Stimulated activated CD8-positive, alpha-beta memory T cell treated with anti-CD3 and anti-CD28 coated beads, Interleukin-12 subunit alpha, Interleukin-12 subunit beta, amount 100 ng/mL, for 24 hours (primary cell): Measurements from ENCODE around the gene SMIM24.
"Not testable (repeated sequence)": the region's sequence is repeated elsewhere in the genome, so short reads cannot be mapped to it uniquely, and the experiment has no call there.

Experiments
- DNase-seq: peaks from one replicate; pipeline ENCODE4 v3.0.0-alpha.2; 2020; ENCODE audit errors: extremely low read depth

SMIM24 gene

DNA sequence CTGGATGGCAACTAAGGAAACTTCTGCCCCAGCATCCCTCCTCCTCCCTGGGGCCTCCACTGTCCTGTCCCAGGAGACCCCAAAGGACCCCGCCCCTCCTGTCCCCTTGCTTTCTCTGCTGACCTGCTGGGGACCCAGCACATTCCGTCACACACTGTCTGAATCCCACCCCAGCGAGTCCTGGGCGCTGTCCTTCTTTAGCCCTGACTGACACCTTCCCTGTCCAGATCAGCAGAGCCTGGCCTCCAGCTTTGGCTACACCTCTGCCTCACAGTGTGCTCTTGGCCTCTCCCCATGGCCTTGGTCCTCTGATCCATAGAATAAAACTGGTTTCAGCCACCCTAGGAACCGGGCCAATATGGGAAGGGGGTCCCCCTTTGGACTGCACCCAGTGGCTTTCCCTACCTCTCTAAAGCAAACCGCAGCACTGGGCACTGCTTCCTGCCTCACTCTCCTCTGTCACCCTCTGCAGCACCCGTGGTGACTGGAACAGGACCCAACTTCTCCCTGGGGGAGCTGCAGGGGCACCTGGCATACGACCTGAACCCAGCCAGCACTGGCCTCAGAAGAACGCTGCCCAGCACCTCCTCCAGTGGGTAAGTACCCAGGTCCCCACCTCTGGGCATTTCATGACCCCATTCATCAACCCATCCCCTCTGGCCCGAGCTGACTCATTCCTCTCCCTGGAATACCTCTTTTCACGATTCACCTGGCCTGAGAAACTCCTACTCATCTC is 46.4 kb downstream of the SMIM24 start:
- no peak for DNase-seq

DNA sequence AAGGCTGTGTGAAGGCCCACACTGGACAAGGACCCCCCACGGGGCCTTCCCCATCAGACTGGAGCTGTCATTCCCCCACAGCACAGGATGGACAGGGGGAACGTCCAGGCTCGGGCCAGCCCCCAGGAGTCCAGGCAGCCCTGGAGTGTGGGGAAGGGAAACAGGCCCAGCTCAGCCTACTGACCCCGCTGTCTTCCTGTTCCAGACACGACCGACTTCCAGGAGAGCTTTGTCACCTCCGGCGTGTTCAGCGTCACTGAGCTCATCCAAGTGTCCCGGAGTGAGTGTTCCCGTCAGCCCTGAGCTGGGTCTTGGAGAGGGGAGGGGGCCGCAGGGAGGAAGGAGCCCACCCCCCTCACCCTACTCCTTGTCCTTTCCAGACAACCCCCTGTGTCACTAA is 47.0 kb downstream of the SMIM24 start:
- DNase-seq, result no peak

DNA sequence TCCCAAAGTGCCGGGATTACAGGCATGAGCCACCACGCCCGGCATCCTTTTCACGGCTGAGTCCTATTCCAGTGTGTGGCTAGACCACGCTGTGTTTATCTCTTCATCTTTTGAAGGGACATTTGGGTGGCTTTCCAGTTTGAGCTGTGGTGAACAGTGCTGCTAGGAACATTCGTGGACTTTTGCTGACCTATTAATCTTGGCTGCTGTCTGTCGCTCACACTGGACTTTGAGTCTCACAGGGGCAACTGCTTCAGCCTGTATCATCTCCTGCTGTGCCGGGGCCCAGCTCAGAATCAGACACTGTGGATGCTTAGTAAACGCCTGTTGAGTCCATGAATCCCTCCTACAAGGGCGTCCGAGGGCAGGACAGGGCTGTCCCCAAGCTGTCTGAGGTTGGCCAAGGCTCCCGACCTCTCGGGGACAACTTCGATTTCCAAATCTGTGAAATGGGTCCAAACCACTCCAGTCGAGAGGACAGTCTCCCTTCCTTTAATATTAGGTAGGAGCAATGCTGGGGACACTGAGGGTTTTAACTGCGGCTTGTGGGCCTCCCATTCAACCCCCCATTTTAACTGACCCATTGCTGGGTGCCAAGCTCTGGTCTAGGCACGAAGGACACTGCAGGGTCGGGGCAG is 48.4 kb downstream of the SMIM24 start:
- DNase-seq, result no peak

DNA sequence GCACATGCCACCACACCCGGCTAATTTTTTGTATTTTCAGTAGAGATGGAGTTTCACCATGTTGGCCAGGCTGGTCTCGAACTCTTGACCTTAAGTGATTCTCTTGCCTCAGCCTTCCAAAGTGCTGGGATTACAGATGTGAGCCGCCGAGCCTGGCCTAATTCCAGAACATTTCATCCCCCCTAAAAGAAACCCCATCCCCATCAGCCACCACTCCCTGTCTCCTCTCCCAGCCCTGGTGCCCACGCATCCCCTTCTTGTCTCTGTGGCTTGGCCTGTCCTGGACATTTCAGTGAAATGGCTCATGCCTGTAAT is 50.0 kb downstream of the SMIM24 start:
- DNase-seq, result not testable (repeated sequence)

DNA sequence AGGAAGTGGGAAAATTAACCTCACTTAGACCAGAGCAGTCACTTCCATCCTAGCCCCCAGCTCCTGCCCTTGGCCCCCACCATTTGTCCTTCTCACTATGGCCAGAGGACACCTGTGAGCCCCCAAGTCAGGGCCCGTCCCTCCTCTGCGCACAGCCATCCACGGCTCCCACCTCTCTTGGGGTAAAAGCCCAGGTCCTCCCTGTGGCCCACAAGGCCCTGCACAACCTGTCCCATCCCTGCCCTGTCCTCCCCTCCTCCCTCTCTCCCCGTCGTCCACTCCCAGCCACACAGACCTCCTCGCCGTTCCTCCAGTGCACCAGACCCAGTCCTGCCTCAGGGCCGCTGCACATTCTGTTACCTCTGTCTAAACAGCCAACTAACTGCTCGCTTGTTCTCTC is 53.9 kb downstream of the SMIM24 start:
- no peak for DNase-seq
